ENCODE results near the gene KIF3B. TPM values are rescaled to one million over a fixed set of nuclear protein-coding genes. Genes with fewer than 3 reads are reported as not detected.
"Not testable (repeated sequence)": the region's sequence is repeated elsewhere in the genome, so short reads cannot be mapped to it uniquely, and the experiment has no call there.

Gene KIF3B
- total RNA-seq, 1 experiment from 2014 or later: 31.5 TPM

DNA sequence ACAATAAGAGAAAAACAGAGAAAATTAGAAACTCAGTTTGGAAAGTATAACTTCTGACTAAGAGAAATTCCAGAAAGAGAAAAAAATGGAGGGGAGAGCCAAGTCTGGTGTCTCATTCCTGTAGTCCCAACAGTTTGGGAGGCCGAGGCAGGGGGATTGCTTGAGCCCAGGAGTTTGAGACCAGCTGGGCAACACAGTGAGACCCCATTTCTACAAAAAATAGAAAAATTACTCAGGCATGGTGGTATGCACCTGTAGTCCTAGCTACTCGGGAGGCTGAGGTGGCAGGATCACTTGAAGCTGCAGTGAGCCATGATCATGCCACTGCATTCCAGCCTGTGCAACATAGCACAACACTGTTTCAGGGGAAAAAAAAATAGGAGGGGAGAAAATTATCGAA is 3.1 kb upstream of the KIF3B start (continued):
- TF ChIP-seq CBX3 (IDR thresholded peaks at IDR 0.05; ENCODE audit: low read depth) (no peak), FOSL1 (IDR thresholded peaks at IDR 0.05; ENCODE audit: low read depth) (no peak)

GRCh38 chr20:32275163-32275562 is 2.3 kb upstream of the KIF3B start:
- CTCF ChIA-PET; H3K4me3 ChIP-seq (replicated peaks in 1 of 2; ENCODE audit: low read depth in 1 of 2, low read length in 2 of 2); H3K36me3 ChIP-seq (ENCODE audit: control insufficient read depth in 1 of 2, insufficient read depth in 2 of 2, low read length in 2 of 2); RAD21 ChIA-PET (ENCODE audit: low non-redundant PET in 1 of 2, low total read pairs in 2 of 2, uncharacterized antibody in 2 of 2, unreplicated experiment in 2 of 2); H3K27ac ChIP-seq (ENCODE audit: low read depth, low read length); DNase-seq (ENCODE audit: low read depth, low spot score); intact Hi-C loops (cut with micrococcal nuclease); POLR2A ChIA-PET; H4K20me1 ChIP-seq (ENCODE audit: insufficient read depth); H3K9me3 ChIP-seq (ENCODE audit: control insufficient read depth in 1 of 2, insufficient read depth in 1 of 2, low read depth in 1 of 2, low read length in 2 of 2); H3K4me2 ChIP-seq (ENCODE audit: low read length); ATAC-seq; H3K9me2 ChIP-seq (ENCODE audit: insufficient read depth); H3K27me3 ChIP-seq (ENCODE audit: insufficient read depth, low read length); H2AFZ ChIP-seq (ENCODE audit: low read depth, low read length, poor library complexity, severe bottlenecking); H3K9ac ChIP-seq (ENCODE audit: low read length); BruUV-seq (replicated peaks): not testable (repeated sequence)
- Histone ChIP-seq H3K79me2 (ENCODE audit: insufficient read depth, low read length) (peaks cover 19% of the 10 kb centered on the region), H3K4me1 (ENCODE audit: control insufficient read depth in 1 of 2, insufficient read depth in 2 of 2, low read length in 2 of 2) (peaks cover 7 to 14% of the 10 kb centered on the region in 2 experiments)

DNA sequence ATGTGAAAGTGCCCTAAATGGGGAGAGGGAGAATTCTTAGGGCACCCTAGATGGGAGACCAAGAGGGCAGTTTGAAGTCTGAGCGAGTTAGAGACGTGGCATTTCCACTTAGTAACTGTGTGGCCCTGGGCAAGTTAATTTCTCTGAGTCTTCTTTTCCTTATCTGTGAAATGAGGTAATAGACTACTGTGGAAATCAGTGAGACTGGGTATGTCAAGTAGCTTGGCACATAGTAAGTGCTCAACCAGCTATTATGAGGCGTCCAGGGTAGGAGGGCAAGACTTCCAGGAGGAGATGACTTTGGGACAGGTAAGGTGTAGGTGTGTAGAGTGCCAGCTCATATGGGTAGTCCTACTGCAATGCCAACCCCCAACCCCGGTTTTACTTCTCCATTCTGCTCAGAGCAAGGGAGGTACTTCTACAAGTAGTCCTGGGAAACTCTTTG is 770 bp downstream of the KIF3B start:
- H3K9ac ChIP-seq (ENCODE audit: low read length): peak overlapping the region; percentile 81
- no peak for ATAC-seq
- no peak for DNase-seq (ENCODE audit: low read depth, low spot score)
- ChIA-PET RAD21 (ENCODE audit: low non-redundant PET in 1 of 2, low total read pairs in 2 of 2, uncharacterized antibody in 2 of 2, unreplicated experiment in 2 of 2) (no interaction called here), CTCF (no interaction called here), POLR2A (no interaction called here)
- TF ChIP-seq SP1 (IDR thresholded peaks at IDR 0.05; ENCODE audit: low read depth): no peak
- no peak for TF ChIP-seq CEBPB (IDR thresholded peaks at IDR 0.05; ENCODE audit: low read depth)
- TF ChIP-seq POLR2A (IDR thresholded peaks at IDR 0.05; ENCODE audit: borderline replicate concordance, extremely low read depth, insufficient read depth, insufficient read length): no peak
- peaks cover 29% of the 10 kb centered on the region for H3K79me2 ChIP-seq (ENCODE audit: insufficient read depth, low read length)
- H3K36me3 ChIP-seq (ENCODE audit: control insufficient read depth in 1 of 2, insufficient read depth in 2 of 2, low read length in 2 of 2): 0 out of 4 replicates have a peak, but pooled peaks cover 0 to 2% of the 10 kb centered on the region in 2 experiments
- H3K4me3 ChIP-seq (replicated peaks in 1 of 2; ENCODE audit: low read depth in 1 of 2, low read length in 2 of 2): peak overlapping the region; percentile 85 to 95
- intact Hi-C loops (cut with micrococcal nuclease): no loop called here
- no peak overlapping the region for H2AFZ ChIP-seq (ENCODE audit: low read depth, low read length, poor library complexity, severe bottlenecking)
- H3K4me1 ChIP-seq (ENCODE audit: control insufficient read depth in 1 of 2, insufficient read depth in 2 of 2, low read length in 2 of 2): peaks cover 3 to 14% of the 10 kb centered on the region in 2 experiments
- no peaks in the 10 kb centered on the region for H4K20me1 ChIP-seq (ENCODE audit: insufficient read depth)
- BruUV-seq (replicated peaks): TSS peak; percentile 47
- 0 out of 4 replicates have a peak, but pooled peaks cover 0 to 3% of the 10 kb centered on the region in 2 experiments for H3K9me3 ChIP-seq (ENCODE audit: control insufficient read depth in 1 of 2, insufficient read depth in 1 of 2, low read depth in 1 of 2, low read length in 2 of 2)
- peak overlapping the region; percentile 81 for H3K4me2 ChIP-seq (ENCODE audit: low read length)
- H3K9me2 ChIP-seq (ENCODE audit: insufficient read depth): no peaks in the 10 kb centered on the region
- H3K27me3 ChIP-seq (ENCODE audit: insufficient read depth, low read length): no peaks in the 10 kb centered on the region
- H3K27ac ChIP-seq (ENCODE audit: low read depth, low read length): no peak overlapping the region; the same call in 1 of the 2 replicates

Measured in HCT116 (cell line).